GM12865 (cell line): ENCODE data around the gene TBC1D25.

ENCODE experiments used
- DNase-seq: peaks from one replicate; pipeline ENCODE4 v3.0.0; 2010; ENCODE audit warnings: low read depth
- H3K4me3 ChIP-seq: 2 replicates; pipeline ENCODE4 v1.5.1; 2011; ENCODE audit warnings: mild to moderate bottlenecking, low read depth, low read length, control low read depth
- TF ChIP-seq, protein P1 (sequence below): IDR thresholded peaks from 2 replicates; pipeline ENCODE4 v1.5.1; 2011; ENCODE audit warnings: low read length, control low read depth, low read depth, inconsistent platforms; ENCODE audit not compliant: insufficient read depth; ENCODE audit errors: missing control alignments

The TBC1D25 gene

DNA sequence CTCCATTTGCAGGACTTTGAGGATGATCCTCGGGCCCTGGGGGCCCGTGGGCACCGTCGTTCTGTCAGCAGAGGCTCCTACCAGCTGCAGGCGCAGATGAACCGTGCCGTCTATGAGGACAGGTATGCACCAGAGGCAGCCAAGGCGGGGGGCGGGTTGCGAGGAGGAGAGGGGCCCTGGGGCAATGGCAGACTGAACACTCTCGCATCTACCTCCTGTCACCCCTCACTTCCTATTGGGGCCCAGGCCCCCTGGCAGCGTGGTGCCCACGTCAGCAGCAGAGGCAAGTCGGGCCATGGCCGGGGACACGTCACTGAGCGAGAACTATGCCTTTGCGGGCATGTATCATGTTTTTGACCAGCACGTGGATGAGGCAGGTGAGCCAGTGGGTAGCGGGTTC is 59.8 kb downstream of the TBC1D25 start:
- H3K4me3 ChIP-seq = no peak overlapping the region
- DNase-seq = no peak
- TF ChIP-seq, protein P1, sequence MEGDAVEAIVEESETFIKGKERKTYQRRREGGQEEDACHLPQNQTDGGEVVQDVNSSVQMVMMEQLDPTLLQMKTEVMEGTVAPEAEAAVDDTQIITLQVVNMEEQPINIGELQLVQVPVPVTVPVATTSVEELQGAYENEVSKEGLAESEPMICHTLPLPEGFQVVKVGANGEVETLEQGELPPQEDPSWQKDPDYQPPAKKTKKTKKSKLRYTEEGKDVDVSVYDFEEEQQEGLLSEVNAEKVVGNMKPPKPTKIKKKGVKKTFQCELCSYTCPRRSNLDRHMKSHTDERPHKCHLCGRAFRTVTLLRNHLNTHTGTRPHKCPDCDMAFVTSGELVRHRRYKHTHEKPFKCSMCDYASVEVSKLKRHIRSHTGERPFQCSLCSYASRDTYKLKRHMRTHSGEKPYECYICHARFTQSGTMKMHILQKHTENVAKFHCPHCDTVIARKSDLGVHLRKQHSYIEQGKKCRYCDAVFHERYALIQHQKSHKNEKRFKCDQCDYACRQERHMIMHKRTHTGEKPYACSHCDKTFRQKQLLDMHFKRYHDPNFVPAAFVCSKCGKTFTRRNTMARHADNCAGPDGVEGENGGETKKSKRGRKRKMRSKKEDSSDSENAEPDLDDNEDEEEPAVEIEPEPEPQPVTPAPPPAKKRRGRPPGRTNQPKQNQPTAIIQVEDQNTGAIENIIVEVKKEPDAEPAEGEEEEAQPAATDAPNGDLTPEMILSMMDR = no peak

DNA sequence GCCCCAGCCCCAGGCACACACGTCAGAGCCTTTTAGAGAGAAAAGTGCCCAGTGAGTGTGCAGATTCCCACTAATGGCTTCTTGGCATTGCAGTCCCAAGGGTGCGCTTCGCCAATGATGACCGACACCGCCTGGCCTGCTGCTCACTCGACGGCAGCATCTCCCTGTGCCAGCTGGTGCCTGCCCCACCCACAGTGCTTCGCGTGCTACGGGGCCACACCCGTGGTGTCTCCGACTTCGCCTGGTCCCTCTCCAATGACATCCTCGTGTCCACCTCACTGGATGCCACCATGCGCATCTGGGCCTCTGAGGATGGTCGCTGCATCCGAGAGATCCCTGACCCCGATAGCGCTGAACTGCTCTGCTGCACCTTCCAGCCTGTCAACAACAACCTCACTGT is 60.7 kb downstream of the TBC1D25 start:
- TF ChIP-seq, protein P1 = no peak
- no peak for DNase-seq
- H3K4me3 ChIP-seq = no peak overlapping the region

DNA sequence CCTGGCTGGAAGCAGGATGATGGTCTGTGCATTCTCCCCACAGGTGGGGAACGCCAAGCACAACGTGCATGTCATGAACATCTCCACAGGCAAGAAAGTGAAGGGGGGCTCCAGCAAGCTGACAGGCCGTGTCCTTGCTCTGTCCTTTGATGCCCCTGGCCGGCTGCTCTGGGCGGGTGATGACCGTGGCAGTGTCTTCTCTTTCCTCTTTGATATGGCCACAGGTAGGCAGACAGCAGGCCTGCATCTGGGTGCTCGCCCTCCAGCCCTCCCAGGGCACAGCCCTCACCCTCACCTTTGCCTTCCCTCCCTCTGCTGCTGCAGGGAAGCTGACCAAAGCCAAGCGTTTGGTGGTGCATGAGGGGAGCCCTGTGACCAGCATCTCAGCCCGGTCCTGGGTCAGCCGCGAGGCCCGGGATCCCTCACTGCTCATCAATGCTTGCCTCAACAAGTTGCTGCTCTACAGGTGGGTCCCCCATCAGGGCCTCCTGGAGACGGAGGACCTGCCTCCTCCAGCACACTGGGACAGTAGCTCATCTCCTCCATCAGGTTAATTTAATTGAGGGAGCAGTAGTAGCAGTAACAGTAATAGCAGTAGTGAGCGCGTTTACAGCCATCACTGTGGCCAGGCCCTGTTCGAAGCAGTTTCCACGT is 62.4 kb downstream of the TBC1D25 start:
- H3K4me3 ChIP-seq = no peak overlapping the region
- no peak for DNase-seq
- TF ChIP-seq, protein P1 = no peak

DNA sequence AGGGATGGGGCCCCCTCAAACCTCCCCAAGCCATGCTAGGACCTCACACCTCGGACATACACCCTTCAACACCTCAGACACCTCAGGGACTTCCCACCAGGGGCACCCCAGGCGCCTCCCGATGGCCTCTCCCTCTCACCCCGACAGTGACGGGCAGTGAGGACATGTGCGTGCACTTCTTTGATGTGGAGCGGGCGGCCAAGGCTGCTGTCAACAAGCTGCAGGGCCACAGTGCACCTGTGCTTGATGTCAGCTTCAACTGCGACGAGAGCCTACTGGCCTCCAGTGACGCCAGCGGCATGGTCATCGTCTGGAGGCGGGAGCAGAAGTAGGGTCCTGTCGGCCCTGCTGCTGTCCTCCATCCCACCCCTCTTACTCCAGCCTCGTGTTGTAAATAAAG is 65.2 kb downstream of the TBC1D25 start:
- no peak overlapping the region for H3K4me3 ChIP-seq
- TF ChIP-seq, protein P1 = no peak
- no peak for DNase-seq

DNA sequence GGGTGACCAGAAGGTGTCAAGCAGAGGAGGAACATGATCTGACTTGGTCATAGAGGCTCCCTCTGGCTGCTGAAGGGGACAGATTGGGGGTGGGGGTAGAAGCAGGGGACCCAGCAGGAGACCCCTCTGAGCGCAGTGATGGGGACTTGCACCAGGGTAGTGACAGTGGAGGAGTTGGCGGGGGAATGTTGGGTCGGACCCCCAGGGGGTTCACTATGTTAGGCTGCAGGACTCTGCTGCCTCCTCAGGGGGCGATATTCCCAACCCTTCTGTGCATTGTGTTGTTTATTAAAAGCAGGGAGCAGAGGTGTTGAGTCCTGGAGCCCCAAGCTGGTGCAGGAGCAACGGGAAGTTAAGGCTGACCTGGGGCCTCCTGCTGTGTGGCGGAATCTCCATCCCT is 66.6 kb downstream of the TBC1D25 start:
- H3K4me3 ChIP-seq = no peak overlapping the region
- TF ChIP-seq, protein P1 = no peak
- no peak for DNase-seq

DNA sequence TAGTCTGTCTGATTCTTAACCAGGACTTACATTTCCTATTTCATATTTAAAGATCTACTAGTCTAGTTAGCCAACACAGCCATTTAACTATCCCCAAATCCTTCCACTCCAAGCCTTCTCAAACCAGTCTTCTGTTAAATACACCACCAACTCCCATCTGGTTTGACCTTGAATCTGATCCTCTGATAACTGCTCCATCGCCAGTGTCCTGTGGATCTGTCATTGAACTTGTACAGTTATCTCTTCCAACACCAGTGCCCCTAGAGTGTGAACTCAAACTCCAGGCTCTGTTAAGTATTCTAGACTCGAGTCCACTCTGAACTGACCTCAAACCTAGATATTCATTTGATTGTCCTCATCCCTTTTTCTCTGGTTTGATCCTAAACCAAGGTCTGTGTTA is 72.2 kb downstream of the TBC1D25 start:
- H3K4me3 ChIP-seq = no peak overlapping the region
- DNase-seq = no peak
- TF ChIP-seq, protein P1 = no peak
